K562 treated with DMSO at 1 percent for 48 hours (cell line): ENCODE data around the gene TJP2. TPM values are rescaled to one million over a fixed set of nuclear protein-coding genes. Genes with fewer than 3 reads are reported as not detected.

ENCODE experiments used
- total RNA-seq: library from RNA; unstranded; fragments of 300-600 nt; gene quantifications from 2 replicates; pipeline ENCODE4 v1.2.3, GENCODE V29; 2022; ENCODE audit warnings: low replicate concordance; ENCODE audit errors: extremely low read depth

TJP2 gene
- not detected in 2 replicates for total RNA-seq

DNA sequence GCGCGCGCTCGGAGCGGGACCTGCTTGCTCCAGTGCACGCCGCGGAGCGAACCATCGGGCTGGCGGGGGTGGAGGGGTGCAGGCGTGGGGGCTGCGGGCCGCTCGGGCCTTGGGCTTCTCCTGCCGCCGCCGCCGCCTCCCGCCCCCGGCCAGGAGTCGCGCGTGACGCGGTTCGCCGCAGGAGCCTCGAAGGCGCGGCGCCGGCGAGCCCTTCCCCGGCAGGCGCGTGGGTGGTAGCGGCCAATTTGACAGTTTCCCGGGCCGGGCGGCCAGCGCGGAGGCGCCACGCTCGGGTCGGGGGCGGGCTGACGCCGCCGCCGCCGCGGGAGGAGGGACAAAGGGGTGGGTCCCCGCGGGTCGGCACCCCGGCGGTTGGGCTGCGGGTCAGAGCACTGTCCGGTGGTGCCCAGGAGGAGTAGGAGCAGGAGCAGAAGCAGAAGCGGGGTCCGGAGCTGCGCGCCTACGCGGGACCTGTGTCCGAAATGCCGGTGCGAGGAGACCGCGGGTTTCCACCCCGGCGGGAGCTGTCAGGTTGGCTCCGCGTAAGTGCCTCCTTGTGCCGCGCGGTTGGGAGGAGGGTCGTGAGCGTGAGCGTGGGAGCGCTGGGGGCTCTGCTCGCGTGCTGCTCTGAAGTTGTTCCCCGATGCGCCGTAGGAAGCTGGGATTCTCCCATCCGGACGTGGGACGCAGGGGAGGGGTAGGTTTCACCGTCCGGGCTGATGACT, at the start of gene TJP2:
Gene TJP2 (plus strand): TSS at position 387 of the 725 bp plus-strand sequence. CDS start 96 bp downstream, at position 483.

Other genes with a start within 250 kb of the TJP2 start
- not detected in 2 replicates for gene PRKACG, start 160.2 kb upstream of the TJP2 start, total RNA-seq
- gene FXN, start 138.5 kb upstream of the TJP2 start, total RNA-seq: not detected in 2 replicates
- gene ENTREP1, start 150.9 kb downstream of the TJP2 start, total RNA-seq: not detected in 2 replicates